ENCODE measurements around the gene DOP1B.

GRCh38 chr21:36185523-36185922 is 28.9 kb downstream of the DOP1B start:
- TF ChIP-seq CTCF (conservative IDR thresholded peaks at IDR 0.05) (no peak), ZFX (IDR thresholded peaks at IDR 0.05) (no peak)

All from C4-2B (cell line).